HFF-Myc (cell line): ENCODE data around the gene CHMP4A.
A peak's percentile ranks its signal among the peaks of the same experiment; 100 is the strongest.
"Not testable (repeated sequence)": the region's sequence is repeated elsewhere in the genome, so short reads cannot be mapped to it uniquely, and the experiment has no call there.

Experiments used
- DNase-seq: peaks from one replicate; pipeline ENCODE4 v3.0.0-alpha.2; 2011; ENCODE audit warnings: low read depth; ENCODE audit errors: extremely low read depth
- H3K4me3 ChIP-seq: replicated peaks from 2 replicates; pipeline ENCODE4 v1.5.1; 2011; ENCODE audit warnings: low read depth, mild to moderate bottlenecking, control low read depth, low read length
- CTCF ChIP-seq: IDR thresholded peaks from 2 replicates; pipeline ENCODE4 v1.5.1; 2012; ENCODE audit warnings: mild to moderate bottlenecking, low read depth, low read length, control low read depth; ENCODE audit errors: missing control alignments

Gene CHMP4A

DNA sequence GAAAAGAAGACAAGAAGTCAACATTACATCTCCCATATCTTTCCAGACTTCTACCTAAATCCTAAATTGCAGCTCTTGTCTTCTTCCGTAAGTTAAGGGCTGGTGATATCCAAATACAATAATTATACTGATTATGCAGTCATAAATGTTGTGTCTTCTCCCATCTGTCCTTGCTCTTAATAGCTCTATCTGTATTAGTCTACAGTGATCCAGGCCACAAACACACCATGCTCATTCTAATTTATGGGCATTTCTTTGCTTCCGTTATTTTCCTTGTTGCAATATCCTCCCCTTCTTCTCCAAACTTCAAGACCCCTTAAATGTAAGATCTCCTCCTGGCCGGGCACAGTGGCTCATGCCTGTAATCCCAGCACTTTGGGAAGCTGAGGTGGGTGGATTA lies 6.2 kb upstream of the CHMP4A start:
- DNase-seq, result no peak
- H3K4me3 ChIP-seq, result no peak overlapping the region
- no peak for TF ChIP-seq CTCF

- no peak overlapping the region for H3K4me3 ChIP-seq
- no peak for TF ChIP-seq CTCF
- no peak for DNase-seq
Measured at GRCh38 chr14:24219080-24219479, 5.8 kb upstream of the CHMP4A start.

GRCh38 chr14:24216876-24217275 lies 3.6 kb upstream of the CHMP4A start:
- not testable (repeated sequence) for DNase-seq, H3K4me3 ChIP-seq

DNA sequence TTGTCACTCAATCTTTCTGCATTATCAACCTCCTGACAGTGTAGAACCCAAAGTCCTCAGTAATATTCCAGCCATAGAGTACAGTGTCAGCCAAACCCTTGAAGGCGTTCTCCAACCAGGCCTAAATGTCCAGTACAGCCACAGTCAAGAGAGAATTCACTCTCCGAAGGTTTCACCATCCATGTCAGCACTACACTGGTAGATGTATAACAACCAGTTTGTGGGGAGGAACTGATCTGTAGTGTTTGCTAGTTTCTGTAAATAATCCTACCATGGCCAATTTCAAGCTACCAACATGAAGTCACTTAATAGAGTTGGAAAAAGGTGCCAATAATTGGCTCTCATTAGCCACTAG lies 3.0 kb upstream of the CHMP4A start:
- peak overlapping the region; percentile 69 for H3K4me3 ChIP-seq
- DNase-seq, result no peak
- TF ChIP-seq CTCF, result no peak

- peak; percentile 65 for DNase-seq
- peak within 1 kb of the TSS; percentile 69 for H3K4me3 ChIP-seq
- peak; percentile 60 for TF ChIP-seq CTCF
Measured at GRCh38 chr14:24215495-24216344, 2.4 kb upstream of the CHMP4A start, which contains the start of gene MDP1. Gene MDP1, minus strand, starts transcription at chr14:24216066. Its CDS starts 111 bp downstream, at chr14:24215955.

GRCh38 chr14:24213866-24214662 lies 776 bp upstream of the CHMP4A start:
- no peak for TF ChIP-seq CTCF
- no peak for DNase-seq
- H3K4me3 ChIP-seq, result peak overlapping the region; percentile 73

DNA sequence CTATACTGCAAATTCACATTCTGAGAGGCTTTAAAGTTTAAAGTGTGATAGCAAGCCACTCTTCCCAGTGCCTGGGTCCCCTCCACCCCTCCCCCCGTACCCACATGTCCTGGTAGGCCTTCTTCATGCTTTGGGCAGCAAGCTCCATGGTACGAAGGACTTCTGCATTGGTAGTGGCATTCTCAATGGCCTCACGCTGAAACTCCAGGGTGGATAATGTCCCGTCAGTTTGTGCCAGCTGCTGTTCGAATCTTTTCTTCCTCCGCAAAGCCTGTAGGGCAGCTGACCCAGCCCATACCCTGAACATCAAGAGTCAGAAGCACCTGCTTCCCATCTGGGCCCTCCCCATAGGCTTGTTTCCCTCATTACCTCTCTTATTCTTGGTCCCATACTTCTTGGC lies 2.0 kb downstream of the CHMP4A start:
- TF ChIP-seq CTCF, result no peak
- no peak overlapping the region for H3K4me3 ChIP-seq
- no peak for DNase-seq
